GM21717 (cell line): ENCODE measurements around the gene FAM181B.
"Not testable (repeated sequence)": the region's sequence is repeated elsewhere in the genome, so short reads cannot be mapped to it uniquely, and the experiment has no call there.

ENCODE experiments used
- ATAC-seq: cut with Tn5 transposase; IDR thresholded peaks from one replicate; pipeline ENCODE4 v1.9.1; 2021; ENCODE audit warnings: mild to moderate bottlenecking, moderate library complexity; ENCODE audit not compliant: unreplicated experiment

The FAM181B gene

DNA sequence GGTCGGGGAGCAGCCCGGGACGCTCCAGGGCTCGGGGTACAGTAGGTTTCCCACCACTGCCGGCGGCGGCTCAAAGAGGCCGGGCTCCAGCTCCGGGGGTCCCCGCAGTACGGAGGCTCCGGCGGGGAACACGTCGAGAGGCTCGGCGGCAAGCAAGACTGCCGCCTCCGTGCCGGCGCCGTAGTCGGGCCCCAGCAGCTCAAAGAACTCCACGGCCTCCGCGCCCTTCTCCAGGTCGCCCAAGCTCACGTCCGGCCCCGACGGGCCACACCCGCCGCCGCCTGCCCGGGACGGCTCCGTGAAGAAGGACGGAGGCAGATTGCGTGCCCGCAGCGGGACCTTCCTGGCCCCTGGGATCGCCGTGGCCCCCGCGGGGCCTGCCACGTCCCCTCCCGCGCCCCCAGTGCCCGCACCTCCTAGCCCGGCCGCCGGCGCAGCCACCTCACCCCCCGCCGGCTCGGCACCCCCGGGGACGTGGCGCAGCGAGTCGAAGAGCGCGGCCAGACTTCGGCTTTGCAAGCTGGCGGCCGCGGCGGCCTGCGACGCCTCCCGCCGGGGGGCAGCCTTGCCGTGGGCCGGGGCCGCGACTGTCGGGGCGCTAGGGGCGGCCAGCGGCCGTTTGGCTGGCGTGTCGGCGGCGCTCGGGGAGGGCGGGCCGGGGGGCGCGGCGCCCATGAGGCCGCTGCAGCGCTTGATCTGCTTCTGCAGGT is 775 bp downstream of the FAM181B start:
- no peak for ATAC-seq

DNA sequence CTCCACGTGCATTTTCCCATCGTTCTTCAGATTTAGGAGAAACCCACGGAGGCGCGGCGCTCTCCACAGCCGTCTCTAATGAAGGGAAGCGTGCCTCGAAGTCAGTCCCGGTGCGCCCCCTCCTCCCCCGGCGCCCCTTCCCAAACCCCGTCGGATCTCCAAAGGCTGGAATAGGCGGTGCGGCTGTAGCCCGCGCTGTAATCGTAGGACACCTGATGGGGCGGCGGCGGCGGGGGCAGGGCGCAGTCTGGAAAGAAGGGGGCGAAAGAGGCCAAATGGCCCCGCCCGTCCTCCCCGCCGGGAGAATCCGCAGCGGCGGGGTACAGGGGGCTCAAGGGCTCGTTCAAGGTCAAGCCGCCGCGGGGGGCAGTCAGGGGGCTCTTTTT is 1.3 kb downstream of the FAM181B start:
- ATAC-seq, result no peak

DNA sequence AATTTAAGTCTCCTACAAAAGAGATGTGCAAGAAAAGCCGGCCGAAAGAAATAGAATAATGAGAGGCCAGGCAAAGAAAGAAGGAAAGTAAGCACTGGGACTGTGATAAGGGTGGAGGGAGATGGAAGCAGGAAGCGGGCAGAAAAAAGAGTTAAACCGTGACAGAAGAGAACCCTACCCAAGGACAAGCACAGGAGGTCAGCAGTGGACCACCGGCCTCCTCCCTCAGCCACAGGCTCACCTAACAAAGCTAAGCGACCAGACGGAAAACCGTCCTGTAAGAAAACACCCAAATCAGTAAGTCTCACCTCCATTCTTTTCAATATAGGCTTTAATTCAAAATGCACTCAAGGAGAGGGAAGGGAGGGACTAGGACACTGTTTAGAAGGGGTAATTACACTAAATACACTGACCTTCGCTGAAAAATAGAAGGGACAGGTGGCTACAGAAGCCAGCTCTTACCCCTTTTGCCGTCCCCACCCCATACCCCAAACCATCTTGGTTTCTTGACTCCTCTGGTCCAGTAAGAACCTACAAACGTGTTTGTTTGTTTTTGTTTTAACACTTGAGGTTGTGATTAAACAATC is 1.9 kb downstream of the FAM181B start:
- ATAC-seq, result no peak

DNA sequence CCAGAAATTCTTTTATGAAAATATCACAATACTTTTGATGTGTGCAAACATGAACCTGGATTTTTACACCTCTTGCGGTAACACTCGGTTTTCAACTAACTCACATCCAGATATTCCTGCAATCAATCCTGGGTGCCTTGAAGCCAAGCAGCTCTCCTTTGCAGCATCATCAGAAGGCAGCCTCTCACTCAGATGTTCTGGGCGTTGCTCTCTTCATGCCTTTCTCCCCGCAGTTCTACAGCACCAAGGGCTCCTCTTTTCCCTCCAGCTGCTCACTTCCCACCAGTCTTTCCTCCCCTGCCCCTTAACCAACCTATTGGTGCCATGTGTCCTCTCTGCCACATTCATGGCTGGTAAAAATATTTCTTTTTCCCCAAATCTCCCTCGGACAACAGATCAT is 2.9 kb downstream of the FAM181B start:
- no peak for ATAC-seq

- ATAC-seq, result no peak
Observed at GRCh38 chr11:82730286-82730685, 3.4 kb downstream of the FAM181B start.

GRCh38 chr11:82724026-82724425 is 9.6 kb downstream of the FAM181B start:
- ATAC-seq, result no peak

DNA sequence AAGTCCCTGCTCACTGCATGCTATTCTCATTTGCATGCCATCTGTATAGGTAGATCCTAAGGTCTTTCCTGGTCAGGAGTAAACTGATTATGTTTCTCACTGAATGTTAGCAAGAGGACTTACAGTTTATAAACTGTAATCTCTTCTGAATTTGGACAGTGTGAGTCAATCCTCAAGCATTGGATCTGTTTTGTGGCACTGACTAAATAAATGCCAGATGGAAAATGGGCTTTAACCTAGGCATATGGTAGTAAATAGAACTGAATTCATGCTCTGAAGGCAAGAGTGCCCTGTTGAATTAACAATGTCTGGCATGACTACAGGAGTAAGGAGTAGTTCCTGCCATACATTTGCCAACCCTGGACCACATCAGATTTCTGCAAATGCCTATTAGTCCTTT is 11.4 kb downstream of the FAM181B start:
- no peak for ATAC-seq

- ATAC-seq, result no peak
Observed at GRCh38 chr11:82720267-82721065, 13.2 kb downstream of the FAM181B start.

- no peak for ATAC-seq
Observed at GRCh38 chr11:82719361-82720105, 14.1 kb downstream of the FAM181B start.

- ATAC-seq, result no peak
Observed at GRCh38 chr11:82718821-82719220, 14.8 kb downstream of the FAM181B start.

- ATAC-seq, result no peak
Observed at GRCh38 chr11:82718307-82718706, 15.4 kb downstream of the FAM181B start.

DNA sequence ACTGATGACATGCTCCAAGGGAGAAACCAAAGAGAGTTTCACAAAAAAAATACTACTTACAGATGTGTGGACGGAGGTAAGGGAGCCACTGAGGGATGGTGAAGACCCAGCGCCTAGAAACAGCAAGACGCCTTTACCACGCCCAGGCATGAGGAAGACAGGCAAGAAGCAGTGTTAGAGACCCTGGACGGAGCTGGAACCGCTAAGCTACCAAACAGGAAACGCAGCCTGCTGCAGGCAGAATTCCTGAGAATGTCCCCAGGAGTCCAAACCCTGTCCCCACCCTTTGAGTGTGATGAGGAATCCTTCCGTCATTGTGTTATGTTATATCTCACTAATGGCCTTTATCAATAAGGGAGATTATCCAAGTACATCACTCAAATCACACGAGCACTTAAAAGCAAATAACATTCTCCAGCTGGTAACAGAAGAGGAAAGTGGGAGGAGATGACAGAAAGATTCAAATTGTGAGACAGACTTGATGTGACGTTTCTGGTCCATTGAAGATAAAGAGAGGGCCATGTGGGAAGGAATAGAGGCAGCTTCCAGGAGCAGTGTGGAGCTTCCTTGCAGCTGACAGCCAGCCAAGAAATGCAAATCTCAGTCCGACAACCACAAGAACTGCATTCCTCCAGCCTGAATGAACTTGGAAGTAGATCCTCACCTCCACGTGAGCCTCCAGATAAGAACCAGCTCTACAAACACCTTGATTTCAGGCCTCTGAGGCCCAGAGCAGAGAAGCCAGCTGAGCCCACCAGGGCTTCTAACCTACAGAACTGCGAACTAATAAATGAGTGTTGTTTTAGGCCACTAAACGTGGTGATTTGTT is 19.1 kb downstream of the FAM181B start:
- no peak for ATAC-seq

DNA sequence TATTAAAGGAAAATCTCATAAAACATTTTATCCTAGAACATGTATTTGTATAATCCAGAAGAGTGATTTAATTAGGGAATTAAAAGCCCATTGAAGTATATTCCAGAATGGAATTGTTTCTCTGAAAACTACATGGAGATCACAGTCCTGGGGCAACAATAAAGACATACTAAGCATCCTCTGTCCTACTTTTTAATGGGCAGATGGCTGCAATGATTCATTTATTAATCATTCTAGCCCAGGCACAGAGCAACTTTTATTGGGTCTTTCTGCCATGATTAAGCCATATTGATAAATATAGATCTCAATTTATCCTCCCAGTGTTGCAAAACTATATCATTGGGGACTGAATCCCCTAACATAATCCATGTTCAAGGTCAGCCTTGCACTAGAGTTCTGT is 22.0 kb downstream of the FAM181B start:
- ATAC-seq, result no peak

DNA sequence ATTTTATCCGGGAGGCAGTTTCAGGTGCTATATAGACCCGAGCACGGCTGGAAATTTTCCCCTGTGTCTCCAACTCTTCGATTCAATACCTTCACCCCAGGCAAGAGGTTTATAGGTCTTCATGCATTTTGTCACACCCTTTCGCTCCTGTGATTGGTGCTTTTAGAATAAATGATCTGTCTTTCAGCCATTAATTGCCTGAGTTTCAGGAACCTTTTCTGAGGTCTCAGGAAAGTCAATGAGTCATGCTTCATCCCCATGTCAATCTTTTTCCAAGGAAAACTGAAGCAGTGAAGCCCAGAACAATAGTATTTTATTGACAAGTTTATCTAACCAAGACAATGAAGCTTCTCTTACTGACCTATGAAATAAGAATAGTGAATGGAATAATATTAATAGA is 29.9 kb downstream of the FAM181B start:
- ATAC-seq, result no peak

- no peak for ATAC-seq
Observed at GRCh38 chr11:82703226-82703625, 30.4 kb downstream of the FAM181B start.

- ATAC-seq, result no peak
Observed at GRCh38 chr11:82701847-82702520, 31.7 kb downstream of the FAM181B start.

- no peak for ATAC-seq
Observed at GRCh38 chr11:82698576-82699352, 34.9 kb downstream of the FAM181B start.

- ATAC-seq, result no peak
Observed at GRCh38 chr11:82692981-82693380, 40.7 kb downstream of the FAM181B start.

DNA sequence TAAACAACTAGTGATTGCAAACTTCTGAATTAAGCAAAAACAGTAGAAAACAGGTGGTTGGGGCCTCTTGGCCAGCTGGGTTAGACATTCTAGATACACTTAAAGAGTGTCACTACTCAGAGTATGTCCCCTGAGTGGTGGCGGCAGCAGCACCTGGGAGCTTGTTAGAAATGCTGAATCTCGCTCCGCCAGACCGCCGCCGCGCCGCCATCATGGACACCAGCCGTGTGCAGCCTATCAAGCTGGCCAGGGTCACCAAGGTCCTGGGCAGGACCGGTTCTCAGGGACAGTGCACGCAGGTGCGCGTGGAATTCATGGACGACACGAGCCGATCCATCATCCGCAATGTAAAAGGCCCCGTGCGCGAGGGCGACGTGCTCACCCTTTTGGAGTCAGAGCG is 44.3 kb downstream of the FAM181B start:
- not testable (repeated sequence) for ATAC-seq
